K562 (cell line): ENCODE measurements around the gene CEP68. TPM values are rescaled to one million over a fixed set of nuclear protein-coding genes. Genes with fewer than 3 reads are reported as not detected.

Experiments
- ATAC-seq: fragments of 200-7000 bp; cut with Tn5 transposase; 3 replicates; pipeline ENCODE4 v1.9.1; 2020; ENCODE audit warnings: moderate library complexity
- BruUV-seq: library from RNA; stranded (reverse); fragments of 400-500 nt; replicated peaks from 2 replicates; lab custom pipeline; 2021; lab: Mats Ljungman, UMichigan
- CTCF ChIA-PET: fragments of 300-600 bp; formaldehyde crosslinking; extraction: SDS; loops from one replicate; lab custom pipeline; 2021; ENCODE audit warnings: low intra/inter-chr PET ratio; lab: Yijun Ruan, JAX
- POLR2A ChIA-PET: fragments of 300-600, 350-650 bp; sonication (Branson Sonifier 250); formaldehyde crosslinking; extraction: SDS; loops from one replicate; lab custom pipeline; 2021; ENCODE audit warnings: antibody characterized with exemption, inconsistent platforms; lab: Yijun Ruan, JAX
- DNase-seq, 4 experiments: peaks; one replicate each; pipeline versions ENCODE4 v3.0.0 to v3.0.0-alpha.2; 2011 to 2018; ENCODE audit warnings: low spot score in 3 of 4, mixed read lengths in 3 of 4; ENCODE audit errors: extremely low read depth in 1 of 4
- FAIRE-seq: peaks from 2 replicates; lab custom pipeline; 2011; peaks lifted over from hg19 to GRCh38; lab: Jason Lieb, UNC
- H2AFZ ChIP-seq: 2 replicates; pipeline ENCODE4 v1.6.0; 2011; ENCODE audit warnings: low read depth, low read length, control low read depth, inconsistent platforms
- H3K27ac ChIP-seq: fragments of 200-600 bp; 3 replicates; pipeline ENCODE4 v1.8.0; 2011; ENCODE audit warnings: low read depth, mild to moderate bottlenecking, control low read depth, inconsistent platforms, low read length, moderate library complexity, mixed read lengths; ENCODE audit errors: extremely low read depth
- H3K27me3 ChIP-seq, 2 experiments: fragments of 300-600 bp in 1 of 2; 2 replicates in 1 of 2; 3 replicates in 1 of 2; pipeline versions ENCODE4 v1.6.0 to v1.8.0; 2011; ENCODE audit warnings: inconsistent platforms in 2 of 2, low read length in 2 of 2, mild to moderate bottlenecking in 1 of 2, mixed read lengths in 1 of 2, moderate library complexity in 1 of 2; ENCODE audit not compliant: control insufficient read depth in 2 of 2, insufficient read depth in 2 of 2
- H3K36me3 ChIP-seq: fragments of 300-600 bp; 3 replicates; pipeline ENCODE4 v1.8.0; 2011; ENCODE audit warnings: mild to moderate bottlenecking, low read length, inconsistent platforms; ENCODE audit not compliant: control insufficient read depth, insufficient read depth
- H3K4me1 ChIP-seq, 2 experiments: fragments of 200-600 bp in 1 of 2; replicated peaks in 1 of 2; 2 replicates in 1 of 2; 3 replicates in 1 of 2; pipeline versions ENCODE4 v1.5.1 to v1.8.0; 2011; ENCODE audit warnings: inconsistent platforms in 2 of 2, low read length in 2 of 2, mild to moderate bottlenecking in 1 of 2, mixed read lengths in 1 of 2, moderate library complexity in 1 of 2; ENCODE audit not compliant: control insufficient read depth in 2 of 2, insufficient read depth in 2 of 2
- H3K4me2 ChIP-seq: 2 replicates; pipeline ENCODE4 v1.6.1; 2011; ENCODE audit warnings: low read length, control low read depth, inconsistent platforms, mixed read lengths; ENCODE audit not compliant: insufficient read depth
- H3K4me3 ChIP-seq: fragments of 200-600 bp; sonication (generic), shearing (Covaris generic); 2 replicates; pipeline ENCODE4 v1.5.1; 2016; ENCODE audit warnings: control low read depth, inconsistent platforms
- H3K79me2 ChIP-seq: fragments of 200-600 bp; 3 replicates; pipeline ENCODE4 v1.8.0; 2011; ENCODE audit warnings: low read length, inconsistent platforms; ENCODE audit not compliant: control insufficient read depth, insufficient read depth
- H3K9ac ChIP-seq, 2 experiments: 2 replicates each; pipeline versions ENCODE4 v1.6.0 to v1.6.1; 2011; ENCODE audit warnings: low read depth in 2 of 2, low read length in 2 of 2, control low read depth in 1 of 2, inconsistent platforms in 1 of 2, mild to moderate bottlenecking in 1 of 2, mixed read lengths in 1 of 2; ENCODE audit not compliant: insufficient read depth in 1 of 2
- H3K9me1 ChIP-seq: one replicate; pipeline ENCODE4 v1.6.0; 2011; ENCODE audit warnings: inconsistent platforms, mild to moderate bottlenecking, low read length, moderate library complexity; ENCODE audit not compliant: control insufficient read depth, insufficient read depth
- H3K9me3 ChIP-seq: replicated peaks from 2 replicates; pipeline ENCODE4 v1.5.1; 2011; ENCODE audit warnings: low read depth, low read length, inconsistent platforms; ENCODE audit not compliant: control insufficient read depth, insufficient read depth
- H4K20me1 ChIP-seq: replicated peaks from 2 replicates; pipeline ENCODE4 v1.6.1; 2011; ENCODE audit warnings: low read length, inconsistent platforms, mixed read lengths; ENCODE audit not compliant: control insufficient read depth, insufficient read depth
- ADNP ChIP-seq: fragments of 200-800 bp; sonication (Bioruptor generic); IDR thresholded peaks from 2 replicates; pipeline ENCODE4 v1.6.1; 2016; ENCODE audit warnings: missing genetic modification characterization, missing compliant biosample characterization
- DLX4 ChIP-seq: fragments of 250-450 bp; sonication (Bioruptor Pico); IDR thresholded peaks from 2 replicates; pipeline ENCODE4 v1.6.1; 2021; ENCODE audit warnings: mild to moderate bottlenecking
- ESRRA ChIP-seq: fragments of 450-650 bp; IDR thresholded peaks from 2 replicates; pipeline ENCODE4 v1.6.1; 2014; ENCODE audit warnings: low read depth, mild to moderate bottlenecking, moderate library complexity, borderline replicate concordance
- FOXJ2 ChIP-seq: fragments of 200-800 bp; sonication (Bioruptor generic); IDR thresholded peaks from 2 replicates; pipeline ENCODE4 v1.6.1; 2016; ENCODE audit warnings: missing genetic modification characterization, missing compliant biosample characterization
- GTF2A2 ChIP-seq: IDR thresholded peaks from 2 replicates; pipeline ENCODE4 v1.6.1; 2016; ENCODE audit warnings: mild to moderate bottlenecking, missing genetic modification characterization, missing compliant biosample characterization
- HDAC1 ChIP-seq, 2 experiments: fragments of 450-650 bp; IDR thresholded peaks; 2 replicates each; pipeline ENCODE4 v1.6.1; 2016 to 2017; ENCODE audit warnings: inconsistent platforms in 1 of 2, mild to moderate bottlenecking in 1 of 2, moderate library complexity in 1 of 2
- HDAC2 ChIP-seq: fragments of 450-650 bp; IDR thresholded peaks from 2 replicates; pipeline ENCODE4 v1.6.1; 2016; ENCODE audit warnings: mild to moderate bottlenecking
- HNRNPL ChIP-seq: fragments of 200-400 bp; formaldehyde crosslinking; IDR thresholded peaks from 2 replicates; pipeline ENCODE4 v1.6.1; 2017; ENCODE audit warnings: low read depth, mild to moderate bottlenecking, low read length
- NCOA4 ChIP-seq: fragments of 450-650 bp; IDR thresholded peaks from 2 replicates; pipeline ENCODE4 v1.6.1; 2018; ENCODE audit warnings: mild to moderate bottlenecking; ENCODE audit not compliant: partially characterized antibody
- POLR2AphosphoS5 ChIP-seq: IDR thresholded peaks from 2 replicates; pipeline ENCODE4 v1.6.1; 2011; ENCODE audit warnings: mild to moderate bottlenecking, low read depth, low read length, moderate library complexity; ENCODE audit not compliant: control insufficient read depth, insufficient read depth
- POU5F1 ChIP-seq: fragments of 150-350 bp; IDR thresholded peaks from 2 replicates; pipeline ENCODE4 v1.6.1; 2014; ENCODE audit warnings: borderline replicate concordance, low read length, low read depth, mild to moderate bottlenecking; ENCODE audit not compliant: partially characterized antibody
- SFPQ ChIP-seq: fragments of 200-400 bp; formaldehyde crosslinking; IDR thresholded peaks from 2 replicates; pipeline ENCODE4 v1.6.1; 2017; ENCODE audit warnings: mild to moderate bottlenecking, low read depth, low read length, moderate library complexity
- STAG1 ChIP-seq: sonication (generic); formaldehyde crosslinking; IDR thresholded peaks from 2 replicates; pipeline ENCODE4 v1.5.0; 2020; ENCODE audit warnings: missing genetic modification reagents, borderline replicate concordance
- TAF7 ChIP-seq: fragments of 450-650 bp; IDR thresholded peaks from 2 replicates; pipeline ENCODE4 v1.6.1; 2016; ENCODE audit warnings: missing genetic modification characterization, missing compliant biosample characterization
- TCF3 ChIP-seq: sonication (generic); formaldehyde crosslinking; IDR thresholded peaks from 2 replicates; pipeline ENCODE4 v1.4.0; 2020; ENCODE audit warnings: mild to moderate bottlenecking, missing genetic modification reagents
- ZNF583 ChIP-seq: fragments of 250-450 bp; sonication (Bioruptor Pico); IDR thresholded peaks from 2 replicates; pipeline ENCODE4 v1.4.0; 2020
- ZNF584 ChIP-seq: fragments of 200-800 bp; sonication (Bioruptor generic); IDR thresholded peaks from 2 replicates; pipeline ENCODE4 v1.6.1; 2016; ENCODE audit warnings: low read depth, mild to moderate bottlenecking, missing genetic modification characterization, missing compliant biosample characterization
- ZNF696 ChIP-seq: fragments of 250-450 bp; sonication (Bioruptor Pico); conservative IDR thresholded peaks from 2 replicates; pipeline ENCODE4 v1.4.0; 2020; ENCODE audit warnings: mild to moderate bottlenecking, moderate library complexity
- WGBS: fragments of 100-300 bp; shearing (Covaris generic); methylation state at CpG from one replicate; pipeline ENCODE4 v1.1.6; 2016; ENCODE audit warnings: low coverage, mixed read lengths; ENCODE audit not compliant: insufficient coverage; ENCODE audit errors: missing lambda C conversion rate; 5-methylcytosine and 5-hydroxymethylcytosine counted together
- in situ Hi-C: fragments of 300-500 bp; cut with MboI; formaldehyde crosslinking; loops from 4 replicates; pipeline ENCODE4 v1.15.0; 2018; ENCODE audit warnings: inconsistent platforms, mixed read lengths
- intact Hi-C: fragments of 100-400 bp; cut with micrococcal nuclease; formaldehyde crosslinking; loops from 2 replicates; pipeline ENCODE4 v1.14.2; 2022
- polyA plus RNA-seq, 8 experiments: library from polyadenylated mRNA; depleted of rRNA in 4 of 8; stranded (reverse) in 5 of 8; unstranded in 3 of 8; fragments of >200 nt; fragmentation: Nextera tagmentation in 2 of 8; fragmentation: Illumina TruSeq in 1 of 8; extraction: Ambion mirVana in 2 of 8; extraction: Trizol in 1 of 8; gene quantifications; 2 replicates each; pipeline versions ENCODE4 v1.2.1 to v1.2.3, GENCODE V29; 2011 to 2014; ENCODE audit warnings: inconsistent platforms in 1 of 8, missing spikeins in 1 of 8
- total RNA-seq, 7 experiments: library from RNA; depleted of rRNA in 6 of 7; stranded (reverse); fragments of >200 nt in 6 of 7; fragmentation: Illumina TruSeq in 2 of 7; extraction: Trizol in 2 of 7; gene quantifications; 2 replicates each; pipeline versions ENCODE4 v1.2.1 to v1.2.3, GENCODE V29; 2011 to 2021; ENCODE audit warnings: low replicate concordance in 1 of 7

Gene CEP68
- total and polyA plus RNA-seq, 9 of the 15 experiments (the other 6 are each of a cell fraction or from before 2014, with no cell fraction given) = 1.4 to 8.5 (median 5.2) TPM

GRCh38 chr2:65043001-65043400 is 13.2 kb upstream of the CEP68 start:
- Histone ChIP-seq H3K9ac (no peak overlapping the region), H3K27me3 (no peaks in the 10 kb centered on the region), H3K4me3 (no peak overlapping the region), H3K9me3 (peaks cover 7% of the 10 kb centered on the region), H2AFZ (no peak overlapping the region), H4K20me1 (no peaks in the 10 kb centered on the region), H3K79me2 (no peaks in the 10 kb centered on the region), H3K27ac (no peak overlapping the region), H3K9me1 (no peaks in the 10 kb centered on the region), H3K4me1 (peaks cover 2 to 4% of the 10 kb centered on the region in 2 experiments; a peak in 2 of 5 replicates), H3K36me3 (no peaks in the 10 kb centered on the region), H3K4me2 (no peak overlapping the region)
- ATAC-seq (no peak), FAIRE-seq (no peak), DNase-seq (no peak)
- intact Hi-C loops (no loop called here), in situ Hi-C loops (loop anchor here (5.0 kb wide), 1 partner anchor 126 kb away; no protein-coding TSS in a partner anchor)
- CTCF ChIA-PET = no interaction called here
- 37% methylated on average over 2 of the region's 2 CpGs for WGBS
- no peak for TF ChIP-seq TCF3 (CRISPR knock-in tag)
- TF ChIP-seq POLR2AphosphoS5 = no peak
- TF ChIP-seq HDAC1 (IDR thresholded peaks at IDR 0.05) = no peak
- TF ChIP-seq ESRRA = no peak
- no peak for TF ChIP-seq SFPQ
- no peak for TF ChIP-seq HDAC2
- no peak for TF ChIP-seq GTF2A2 (tag)
- no peak for TF ChIP-seq DLX4 (CRISPR knock-in tag)
- TF ChIP-seq ZNF696 = no peak
- TF ChIP-seq ADNP (tag) = no peak
- no peak for TF ChIP-seq FOXJ2
- TF ChIP-seq ZNF584 (CRISPR knock-in tag) = no peak
- no peak for TF ChIP-seq HNRNPL
- no peak for TF ChIP-seq STAG1 (CRISPR knock-in tag)
- no peak for TF ChIP-seq TAF7
- no peak for TF ChIP-seq ZNF583 (CRISPR knock-in tag)
- TF ChIP-seq NCOA4 = no peak
- TF ChIP-seq POU5F1 = no peak
- POLR2A ChIA-PET = interaction anchor here (0.5 to 1.6 kb wide), 5 partner anchors 12 to 531 kb away, joined by 3 to 5 read pairs (median 3); no protein-coding TSS in a partner anchor
- no TSS peak for BruUV-seq
